Mammary epithelial cell (primary cell): ENCODE results near the gene EXOC4.

Experiments
- CTCF ChIP-seq, 2 donors: IDR thresholded peaks in 1 of 2; conservative IDR thresholded peaks in 1 of 2; 2 replicates each; pipeline ENCODE4 v1.5.1; 2011 to 2012; ENCODE audit warnings: inconsistent platforms in 2 of 2, low read length in 2 of 2, mild to moderate bottlenecking in 2 of 2, control low read depth in 1 of 2, low read depth in 1 of 2; ENCODE audit not compliant: insufficient read depth in 1 of 2; ENCODE audit errors: extremely low read depth in 1 of 2
- EZH2 ChIP-seq: IDR thresholded peaks from 2 replicates; pipeline ENCODE4 v1.6.1; 2012; ENCODE audit warnings: low read length, inconsistent platforms, borderline replicate concordance

- no peak for TF ChIP-seq CTCF (conservative IDR thresholded peaks at IDR 0.05 in 1 of 2, IDR thresholded peaks at IDR 0.05 in 1 of 2; ENCODE audit: extremely low read depth in 1 of 2, insufficient read depth in 1 of 2, low read depth in 1 of 2, low read length in 2 of 2)
- TF ChIP-seq EZH2: no peak
Measured at GRCh38 chr7:133349101-133349500, 96.2 kb downstream of the EXOC4 start.
